ENCODE measurements around the gene LSM10.
A peak's percentile ranks its signal among the peaks of the same experiment; 100 is the strongest.

The LSM10 gene

GRCh38 chr1:36406440-36406839, 8.7 kb upstream of the LSM10 start:
- no peak for DNase-seq

GRCh38 chr1:36402504-36402890, 4.8 kb upstream of the LSM10 start:
- DNase-seq: no peak

GRCh38 chr1:36401602-36402503, 4.1 kb upstream of the LSM10 start:
- no peak for DNase-seq

GRCh38 chr1:36400825-36401601, 3.3 kb upstream of the LSM10 start:
- peak in 1 of 2 experiments; percentile 11 for DNase-seq

GRCh38 chr1:36400514-36400824, 2.8 kb upstream of the LSM10 start:
- no peak for DNase-seq

- DNase-seq: no peak
Measured at GRCh38 chr1:36398370-36398977, 766 bp upstream of the LSM10 start.

GRCh38 chr1:36397083-36397377, 678 bp downstream of the LSM10 start:
- DNase-seq: no peak

- no peak for DNase-seq
Measured at GRCh38 chr1:36396359-36396758, 1.3 kb downstream of the LSM10 start.

- no peak for DNase-seq
Measured at GRCh38 chr1:36393686-36394085, 4.0 kb downstream of the LSM10 start.

- no peak for DNase-seq
Measured at GRCh38 chr1:36392836-36393235, 4.9 kb downstream of the LSM10 start.

GRCh38 chr1:36391271-36391670, 6.4 kb downstream of the LSM10 start:
- no peak for DNase-seq

GRCh38 chr1:36390411-36390810, 7.3 kb downstream of the LSM10 start:
- no peak for DNase-seq

- no peak for DNase-seq
Measured at GRCh38 chr1:36389999-36390398, 7.7 kb downstream of the LSM10 start.

GRCh38 chr1:36389261-36389660, 8.4 kb downstream of the LSM10 start:
- DNase-seq: no peak

GRCh38 chr1:36387141-36387949, 10.4 kb downstream of the LSM10 start:
- DNase-seq: no peak

GRCh38 chr1:36386265-36387140, 11.2 kb downstream of the LSM10 start:
- DNase-seq: peak; percentile 89 to 92

- DNase-seq: peak; percentile 98
Measured at GRCh38 chr1:36385410-36386264, 12.1 kb downstream of the LSM10 start, which contains the start of gene STK40. STK40 (minus strand) TSS chr1:36385924; CDS start chr1:36361332, 24,592 bp downstream.

- peak in 1 of 2 experiments; percentile 13 for DNase-seq
Measured at GRCh38 chr1:36384542-36385409, 12.9 kb downstream of the LSM10 start.

GRCh38 chr1:36383240-36383639, 14.5 kb downstream of the LSM10 start:
- DNase-seq: no peak

- no peak for DNase-seq
Measured at GRCh38 chr1:36382669-36383068, 15.0 kb downstream of the LSM10 start.
